NT2/D1 (cell line): Measurements from ENCODE around the gene NLRP5.

Source experiments
- SUZ12 ChIP-seq: IDR thresholded peaks from 2 replicates; pipeline ENCODE4 v1.6.1; 2011; ENCODE audit not compliant: insufficient read length, insufficient read depth; ENCODE audit errors: extremely low read depth
- YY1 ChIP-seq: IDR thresholded peaks from 2 replicates; pipeline ENCODE4 v1.6.1; 2011; ENCODE audit not compliant: insufficient read length, insufficient read depth
- ZNF274 ChIP-seq: IDR thresholded peaks from 2 replicates; pipeline ENCODE4 v1.6.1; 2011; ENCODE audit warnings: mild to moderate bottlenecking, low read depth, low read length

DNA sequence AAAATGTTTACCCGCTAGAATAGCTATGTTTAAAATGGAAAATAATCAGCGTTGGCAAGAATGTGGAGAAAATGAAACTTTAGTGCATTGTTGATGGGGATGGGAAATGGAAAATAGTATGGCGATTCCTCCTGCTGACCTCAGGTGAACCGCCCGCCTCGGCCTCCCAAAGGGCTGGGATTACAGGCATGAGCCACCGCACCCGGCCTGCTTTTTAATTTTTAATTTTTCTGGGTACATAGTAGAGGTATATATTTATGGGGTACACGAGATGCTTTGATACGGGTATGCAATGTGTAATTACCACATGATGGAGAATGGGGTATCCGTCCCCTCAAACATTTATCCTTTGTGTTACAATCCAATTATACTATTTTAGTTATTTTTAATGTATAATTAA is 46.3 kb upstream of the NLRP5 start:
- TF ChIP-seq YY1 (no peak), SUZ12 (no peak), ZNF274 (no peak)
